WTC11 (cell line): ENCODE results near the gene CENPX. TPM values are rescaled to one million over a fixed set of nuclear protein-coding genes. Genes with fewer than 3 reads are reported as not detected.

Experiments used
- ATAC-seq: fragments of 200-7000 bp; cut with Tn5 transposase; 2 replicates; pipeline ENCODE4 v1.10.0; 2021; ENCODE audit warnings: mild to moderate bottlenecking, moderate library complexity
- CTCF ChIA-PET: fragments of 300-600 bp; sonication (Branson Sonifier 250); formaldehyde crosslinking; loops from one replicate; lab custom pipeline; 2021; ENCODE audit warnings: antibody characterized with exemption; lab: Charles Lee
- POLR2A ChIA-PET: fragments of 350-600 bp; sonication (Branson Sonifier 250); formaldehyde crosslinking; loops from one replicate; lab custom pipeline; 2021; ENCODE audit warnings: antibody characterized with exemption; lab: Charles Lee
- DNase-seq: peaks from one replicate; pipeline ENCODE4 v3.0.0; 2021; ENCODE audit warnings: low spot score
- H3K27ac Mint-ChIP-seq: 2 replicates; pipeline ENCODE4 v1.8.0; 2021; ENCODE audit warnings: mixed read lengths
- H3K27me3 Mint-ChIP-seq: 2 replicates; pipeline ENCODE4 v1.8.0; 2021; ENCODE audit warnings: low read depth, mild to moderate bottlenecking, moderate library complexity, mixed read lengths
- H3K36me3 Mint-ChIP-seq: 2 replicates; pipeline ENCODE4 v1.8.0; 2021; ENCODE audit warnings: mixed read lengths
- H3K4me1 Mint-ChIP-seq: 2 replicates; pipeline ENCODE4 v1.8.0; 2022; ENCODE audit warnings: mixed read lengths
- H3K4me3 Mint-ChIP-seq: 2 replicates; pipeline ENCODE4 v1.8.0; 2021; ENCODE audit warnings: mild to moderate bottlenecking, moderate library complexity, mixed read lengths
- H3K9me3 Mint-ChIP-seq: 2 replicates; pipeline ENCODE4 v1.8.0; 2021; ENCODE audit warnings: mixed read lengths
- CREM ChIP-seq: sonication (generic); formaldehyde crosslinking; IDR thresholded peaks from 2 replicates; pipeline ENCODE4 v1.8.1; 2022; ENCODE audit warnings: mild to moderate bottlenecking, missing genetic modification reagents, moderate library complexity
- E2F5 ChIP-seq: sonication (generic); formaldehyde crosslinking; IDR thresholded peaks from 2 replicates; pipeline ENCODE4 v1.8.1; 2022; ENCODE audit warnings: mild to moderate bottlenecking, moderate library complexity, missing genetic modification reagents
- ELF4 ChIP-seq: sonication (generic); formaldehyde crosslinking; IDR thresholded peaks from 2 replicates; pipeline ENCODE4 v1.8.1; 2022; ENCODE audit warnings: low read depth, mild to moderate bottlenecking, moderate library complexity, missing genetic modification reagents
- HMGXB4 ChIP-seq: sonication (generic); formaldehyde crosslinking; IDR thresholded peaks from 2 replicates; pipeline ENCODE4 v1.8.1; 2023; ENCODE audit warnings: mild to moderate bottlenecking, moderate library complexity, missing genetic modification reagents
- TP53 ChIP-seq: sonication (generic); formaldehyde crosslinking; IDR thresholded peaks from 2 replicates; pipeline ENCODE4 v1.8.1; 2023; ENCODE audit warnings: mild to moderate bottlenecking, missing genetic modification reagents
- USF1 ChIP-seq: sonication (generic); formaldehyde crosslinking; IDR thresholded peaks from 2 replicates; pipeline ENCODE4 v1.8.0; 2022; ENCODE audit warnings: mild to moderate bottlenecking, missing genetic modification reagents
- ZNF263 ChIP-seq: sonication (generic); formaldehyde crosslinking; IDR thresholded peaks from 2 replicates; pipeline ENCODE4 v1.8.1; 2022; ENCODE audit warnings: low read depth, mild to moderate bottlenecking, moderate library complexity, missing genetic modification reagents
- ZNF281 ChIP-seq: sonication (generic); formaldehyde crosslinking; IDR thresholded peaks from 2 replicates; pipeline ENCODE4 v1.8.0; 2023; ENCODE audit warnings: mild to moderate bottlenecking, missing genetic modification reagents
- ZNF532 ChIP-seq: fragments of 250-450 bp; sonication (Bioruptor Pico); IDR thresholded peaks from 2 replicates; pipeline ENCODE4 v1.9.0; 2021; ENCODE audit warnings: mild to moderate bottlenecking, borderline replicate concordance
- total RNA-seq: library from RNA; stranded (reverse); gene quantifications from 3 replicates; pipeline ENCODE4 v1.2.3, GENCODE V29; 2021

Gene CENPX
- total RNA-seq, 1 experiment from 2014 or later = 121 TPM

GRCh38 chr17:82065638-82066303 lies 43.1 kb upstream of the CENPX start, which contains the start of gene DUS1L (continued):
- TF ChIP-seq USF1 (CRISPR knock-in tag) = no peak
- TF ChIP-seq ZNF263 = no peak
- TF ChIP-seq ELF4 (CRISPR knock-in tag) = no peak
- peak; percentile 56; the same call in 1 of the 2 replicates for TF ChIP-seq CREM (CRISPR knock-in tag)

GRCh38 chr17:82065193-82065637 lies 42.5 kb upstream of the CENPX start:
- peaks cover under 1% of the 10 kb centered on the region; the same call in 1 of the 2 replicates for H3K36me3 Mint-ChIP-seq
- 0 out of 2 replicates have a peak, but pooled peaks cover 2% of the 10 kb centered on the region for H3K4me1 Mint-ChIP-seq
- H3K9me3 Mint-ChIP-seq = no peaks in the 10 kb centered on the region
- ChIA-PET POLR2A (no interaction called here), CTCF (interaction anchor here (1.4 to 3.4 kb wide), 3 partner anchors 28 to 89 kb away, joined by 5 to 9 read pairs (median 7); partner anchors contain the start of gene DCXR)
- DNase-seq (no peak), ATAC-seq (peak; percentile 8; the same call in 1 of the 2 replicates)
- H3K27ac Mint-ChIP-seq = no peak overlapping the region
- peak overlapping the region; percentile 67 for H3K4me3 Mint-ChIP-seq
- no peak for TF ChIP-seq ZNF281
- TF ChIP-seq ZNF532 (CRISPR knock-in tag) = no peak
- TF ChIP-seq HMGXB4 (CRISPR knock-in tag) = 0 out of 2 replicates have a peak, but pooled peaks have one; percentile 11
- TF ChIP-seq E2F5 (CRISPR knock-in tag) = 0 out of 2 replicates have a peak, but pooled peaks have one; percentile 9
- 0 out of 2 replicates have a peak, but pooled peaks have one; percentile 6 for TF ChIP-seq CREM (CRISPR knock-in tag)
- no peak for TF ChIP-seq TP53
- peaks cover under 1% of the 10 kb centered on the region; the same call in 1 of the 2 replicates for H3K27me3 Mint-ChIP-seq
